ENCODE measurements around the gene TOGARAM2. TPM values are rescaled to one million over a fixed set of nuclear protein-coding genes. Genes with fewer than 3 reads are reported as not detected.

TOGARAM2 gene
- total and polyA plus RNA-seq, 2 experiments from 2014 or later: not detected

GRCh38 chr2:28948160-28948559, 32.9 kb upstream of the TOGARAM2 start:
- no peak for TF ChIP-seq EZH2phosphoT487 (IDR thresholded peaks at IDR 0.05; ENCODE audit: insufficient read depth, low read depth)
- no peak for TF ChIP-seq EZH2 (IDR thresholded peaks at IDR 0.05; ENCODE audit: insufficient read depth, poor library complexity, severe bottlenecking)
- H3K9me3 ChIP-seq (ENCODE audit: low read depth): no peaks in the 10 kb centered on the region
- H3K4me3 ChIP-seq: no peak overlapping the region
- H3K9me2 ChIP-seq (ENCODE audit: insufficient read depth): no peaks in the 10 kb centered on the region
- no peak overlapping the region for H3K27ac ChIP-seq
- in situ Hi-C loops (cut with MboI): no loop called here
- DNase-seq: no peak
- peaks cover 39% of the 10 kb centered on the region for H3F3A ChIP-seq (ENCODE audit: insufficient read depth)
- peaks cover 21% of the 10 kb centered on the region for H3K4me1 ChIP-seq (ENCODE audit: insufficient read depth)
- WGBS, 2 experiments (ENCODE audit: low coverage in 1 of 2, low lambda C conversion rate in 2 of 2, missing lambda C conversion rate in 2 of 2): 96 to 98% methylated on average over 2 of the region's 2 CpGs
- H3K79me2 ChIP-seq (ENCODE audit: insufficient read depth): 0 out of 2 replicates have a peak, but pooled peaks cover 10% of the 10 kb centered on the region
- H3K4me2 ChIP-seq (ENCODE audit: unreplicated experiment): no peak overlapping the region
- peaks cover 55% of the 10 kb centered on the region for H3K36me3 ChIP-seq (ENCODE audit: low read depth)
- H3K27me3 ChIP-seq (replicated peaks; ENCODE audit: insufficient read depth): no peaks in the 10 kb centered on the region
- H3K9ac ChIP-seq: no peak overlapping the region
- no peaks in the 10 kb centered on the region for H4K20me1 ChIP-seq (ENCODE audit: insufficient read depth)
- no peak overlapping the region for H2AFZ ChIP-seq

GRCh38 chr2:28949190-28949589, 31.9 kb upstream of the TOGARAM2 start:
- Histone ChIP-seq H3K9me2 (ENCODE audit: insufficient read depth) (no peaks in the 10 kb centered on the region), H4K20me1 (ENCODE audit: insufficient read depth) (no peaks in the 10 kb centered on the region), H3K27ac (no peak overlapping the region), H2AFZ (no peak overlapping the region), H3K27me3 (replicated peaks; ENCODE audit: insufficient read depth) (no peaks in the 10 kb centered on the region), H3K4me3 (no peak overlapping the region), H3F3A (ENCODE audit: insufficient read depth) (peaks cover 39% of the 10 kb centered on the region), H3K79me2 (ENCODE audit: insufficient read depth) (0 out of 2 replicates have a peak, but pooled peaks cover 10% of the 10 kb centered on the region), H3K9ac (no peak overlapping the region), H3K4me1 (ENCODE audit: insufficient read depth) (peaks cover 21% of the 10 kb centered on the region), H3K4me2 (ENCODE audit: unreplicated experiment) (no peak overlapping the region), H3K9me3 (ENCODE audit: low read depth) (no peaks in the 10 kb centered on the region), H3K36me3 (ENCODE audit: low read depth) (peaks cover 46% of the 10 kb centered on the region)
- no peak for TF ChIP-seq EZH2 (IDR thresholded peaks at IDR 0.05; ENCODE audit: insufficient read depth, poor library complexity, severe bottlenecking)
- TF ChIP-seq EZH2phosphoT487 (IDR thresholded peaks at IDR 0.05; ENCODE audit: insufficient read depth, low read depth): no peak
- no peak for DNase-seq
- in situ Hi-C loops (cut with MboI): no loop called here
- WGBS, 2 experiments (ENCODE audit: low coverage in 1 of 2, low lambda C conversion rate in 2 of 2, missing lambda C conversion rate in 2 of 2): 100% methylated on average over 1 of the region's 1 CpG

- peaks cover 41% of the 10 kb centered on the region for H3K36me3 ChIP-seq (ENCODE audit: low read depth)
- H3K79me2 ChIP-seq (ENCODE audit: insufficient read depth): 0 out of 2 replicates have a peak, but pooled peaks cover 6% of the 10 kb centered on the region
- no peak for DNase-seq
- no peak overlapping the region for H2AFZ ChIP-seq
- no peak overlapping the region for H3K4me2 ChIP-seq (ENCODE audit: unreplicated experiment)
- H3F3A ChIP-seq (ENCODE audit: insufficient read depth): peaks cover 39% of the 10 kb centered on the region
- no peaks in the 10 kb centered on the region for H3K27me3 ChIP-seq (replicated peaks; ENCODE audit: insufficient read depth)
- H4K20me1 ChIP-seq (ENCODE audit: insufficient read depth): no peaks in the 10 kb centered on the region
- no peaks in the 10 kb centered on the region for H3K9me2 ChIP-seq (ENCODE audit: insufficient read depth)
- TF ChIP-seq EZH2phosphoT487 (IDR thresholded peaks at IDR 0.05; ENCODE audit: insufficient read depth, low read depth) (no peak), EZH2 (IDR thresholded peaks at IDR 0.05; ENCODE audit: insufficient read depth, poor library complexity, severe bottlenecking) (no peak)
- H3K4me1 ChIP-seq (ENCODE audit: insufficient read depth): peaks cover 21% of the 10 kb centered on the region
- no peak overlapping the region for H3K27ac ChIP-seq
- WGBS, 2 experiments (ENCODE audit: low coverage in 1 of 2, low lambda C conversion rate in 2 of 2, missing lambda C conversion rate in 2 of 2): 90% methylated on average over 11 of the region's 11 CpGs
- no peaks in the 10 kb centered on the region for H3K9me3 ChIP-seq (ENCODE audit: low read depth)
- H3K9ac ChIP-seq: no peak overlapping the region
- H3K4me3 ChIP-seq: no peak overlapping the region
- in situ Hi-C loops (cut with MboI): loop anchor here (25.0 kb wide), 2 partner anchors 888 to 1113 kb away; no protein-coding TSS in a partner anchor
Observed at GRCh38 chr2:28949617-28950305, 31.3 kb upstream of the TOGARAM2 start.

GRCh38 chr2:28950941-28951630, 30.0 kb upstream of the TOGARAM2 start:
- H4K20me1 ChIP-seq (ENCODE audit: insufficient read depth): no peaks in the 10 kb centered on the region
- no peak overlapping the region for H2AFZ ChIP-seq
- no peak for TF ChIP-seq EZH2 (IDR thresholded peaks at IDR 0.05; ENCODE audit: insufficient read depth, poor library complexity, severe bottlenecking)
- no peak for TF ChIP-seq EZH2phosphoT487 (IDR thresholded peaks at IDR 0.05; ENCODE audit: insufficient read depth, low read depth)
- in situ Hi-C loops (cut with MboI): loop anchor here (25.0 kb wide), 2 partner anchors 886 to 1111 kb away; no protein-coding TSS in a partner anchor
- H3K9me2 ChIP-seq (ENCODE audit: insufficient read depth): no peaks in the 10 kb centered on the region
- H3F3A ChIP-seq (ENCODE audit: insufficient read depth): peaks cover 39% of the 10 kb centered on the region
- peak overlapping the region; percentile 50 for H3K27ac ChIP-seq
- peaks cover 21% of the 10 kb centered on the region for H3K4me1 ChIP-seq (ENCODE audit: insufficient read depth)
- H3K9ac ChIP-seq: no peak overlapping the region
- H3K79me2 ChIP-seq (ENCODE audit: insufficient read depth): no peaks in the 10 kb centered on the region
- H3K4me2 ChIP-seq (ENCODE audit: unreplicated experiment): peak overlapping the region; percentile 48
- no peaks in the 10 kb centered on the region for H3K9me3 ChIP-seq (ENCODE audit: low read depth)
- no peak overlapping the region for H3K4me3 ChIP-seq
- no peaks in the 10 kb centered on the region for H3K27me3 ChIP-seq (replicated peaks; ENCODE audit: insufficient read depth)
- 93 to 97% methylated on average over 12 of the region's 12 CpGs for WGBS, 2 experiments (ENCODE audit: low coverage in 1 of 2, low lambda C conversion rate in 2 of 2, missing lambda C conversion rate in 2 of 2)
- peaks cover 30% of the 10 kb centered on the region for H3K36me3 ChIP-seq (ENCODE audit: low read depth)
- DNase-seq: no peak

All from GM23248 (cell line).